Panc1 (cell line): Measurements from ENCODE around the gene VAT1L.

ENCODE experiments used
- CTCF ChIP-seq: fragments of 450-650 bp; IDR thresholded peaks from 2 replicates; pipeline ENCODE4 v1.5.1; 2017; ENCODE audit warnings: mild to moderate bottlenecking
- POLR2AphosphoS5 ChIP-seq: IDR thresholded peaks from 2 replicates; pipeline ENCODE4 v1.6.1; 2012; ENCODE audit warnings: mild to moderate bottlenecking, low read depth, low read length, moderate library complexity
- REST ChIP-seq, 2 experiments: IDR thresholded peaks; 2 replicates each; pipeline ENCODE4 v1.6.1; 2011 to 2012; ENCODE audit warnings: low read depth in 2 of 2, control low read depth in 1 of 2, low read length in 1 of 2, mild to moderate bottlenecking in 1 of 2, moderate library complexity in 1 of 2; ENCODE audit not compliant: insufficient read depth in 1 of 2
- TCF7L2 ChIP-seq: IDR thresholded peaks from 2 replicates; pipeline ENCODE4 v1.6.1; 2011; ENCODE audit warnings: mild to moderate bottlenecking, low read depth, low read length, inconsistent platforms

DNA sequence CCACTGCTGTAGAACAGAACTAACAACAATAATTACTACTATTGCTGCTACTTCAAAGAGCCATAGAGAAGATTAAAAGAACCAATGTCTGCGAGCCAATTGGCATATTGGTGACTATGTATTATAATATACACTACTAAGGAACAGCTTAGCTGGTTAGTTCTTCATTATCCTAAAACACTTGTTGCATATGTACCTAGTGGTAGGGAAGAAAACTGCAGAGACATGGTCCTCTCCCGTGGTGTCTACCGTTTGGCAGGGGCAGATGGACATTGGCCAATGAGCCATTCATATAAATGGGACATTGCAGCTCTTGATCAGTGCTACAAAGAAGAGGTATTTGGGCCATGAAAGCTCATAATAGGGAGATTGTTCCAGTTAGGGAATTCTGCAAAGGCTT, 187.6 kb downstream of the VAT1L start:
- TF ChIP-seq CTCF, result no peak
- no peak for TF ChIP-seq POLR2AphosphoS5
- TF ChIP-seq REST (IDR thresholded peaks at IDR 0.05; ENCODE audit: insufficient read depth in 1 of 2, low read depth in 2 of 2, low read length in 1 of 2), result no peak
- TF ChIP-seq TCF7L2, result no peak
